Mesenchymal stem cell (in vitro differentiated cells and primary cell): ENCODE measurements around the gene KIF13A.
"Not testable (repeated sequence)": the region's sequence is repeated elsewhere in the genome, so short reads cannot be mapped to it uniquely, and the experiment has no call there.

Source experiments
- DNase-seq: peaks from one replicate; pipeline ENCODE4 v3.0.0-alpha.2; 2013
- H2AFZ ChIP-seq: one replicate; pipeline ENCODE4 v1.6.1; 2013; ENCODE audit warnings: low read depth, mild to moderate bottlenecking, control low read depth, inconsistent platforms, low read length, moderate library complexity
- H2AK5ac ChIP-seq: 2 replicates; pipeline ENCODE4 v1.6.1; 2013; ENCODE audit warnings: low read length, moderate library complexity, mild to moderate bottlenecking, inconsistent platforms; ENCODE audit not compliant: severe bottlenecking
- H2BK120ac ChIP-seq: one replicate; pipeline ENCODE4 v1.6.1; 2013; ENCODE audit warnings: low read depth, mild to moderate bottlenecking, inconsistent platforms, low read length, moderate library complexity
- H2BK12ac ChIP-seq, 2 experiments: one replicate each; pipeline ENCODE4 v1.6.1; 2013; ENCODE audit warnings: inconsistent platforms in 2 of 2, low read length in 2 of 2, mild to moderate bottlenecking in 2 of 2, moderate library complexity in 2 of 2, control low read depth in 1 of 2
- H2BK15ac ChIP-seq: one replicate; pipeline ENCODE4 v1.6.1; 2013; ENCODE audit warnings: mild to moderate bottlenecking, low read depth, inconsistent platforms; ENCODE audit not compliant: poor library complexity, severe bottlenecking
- H2BK5ac ChIP-seq: 2 replicates; pipeline ENCODE4 v1.6.1; 2013; ENCODE audit warnings: low read depth, mild to moderate bottlenecking, low read length, control low read depth, inconsistent platforms; ENCODE audit not compliant: poor library complexity, severe bottlenecking
- H3K14ac ChIP-seq, 2 experiments: one replicate each; pipeline ENCODE4 v1.6.1; 2013; ENCODE audit warnings: inconsistent platforms in 2 of 2, low read length in 2 of 2, control low read depth in 1 of 2, mild to moderate bottlenecking in 1 of 2, moderate library complexity in 1 of 2
- H3K18ac ChIP-seq, 2 experiments: one replicate each; pipeline ENCODE4 v1.6.1; 2013; ENCODE audit warnings: inconsistent platforms in 2 of 2, low read length in 2 of 2, control low read depth in 1 of 2, low read depth in 1 of 2, mild to moderate bottlenecking in 1 of 2
- H3K23ac ChIP-seq, 2 experiments: one replicate each; pipeline ENCODE4 v1.6.1; 2013; ENCODE audit warnings: inconsistent platforms in 2 of 2, low read length in 2 of 2, mild to moderate bottlenecking in 2 of 2, moderate library complexity in 2 of 2, control low read depth in 1 of 2
- H3K27ac ChIP-seq: 2 replicates; pipeline ENCODE4 v1.5.1; 2013; ENCODE audit warnings: mild to moderate bottlenecking, moderate library complexity, low read length, control low read depth, inconsistent platforms; ENCODE audit not compliant: poor library complexity, severe bottlenecking
- H3K27me3 ChIP-seq, 2 experiments: 2 replicates each; pipeline versions ENCODE4 v1.6.1 to v1.7.0; 2013; ENCODE audit warnings: low read length in 2 of 2, mild to moderate bottlenecking in 2 of 2, moderate library complexity in 2 of 2, control low read depth in 1 of 2, inconsistent platforms in 1 of 2; ENCODE audit not compliant: control insufficient read depth in 1 of 2, insufficient read depth in 1 of 2
- H3K36me3 ChIP-seq, 2 experiments: 2 replicates each; pipeline versions ENCODE4 v1.6.1 to v1.7.0; 2013; ENCODE audit warnings: low read length in 2 of 2, control low read depth in 1 of 2, inconsistent platforms in 1 of 2, low read depth in 1 of 2, mild to moderate bottlenecking in 1 of 2; ENCODE audit not compliant: insufficient read depth in 2 of 2, control insufficient read depth in 1 of 2
- H3K4ac ChIP-seq, 2 experiments: one replicate each; pipeline ENCODE4 v1.6.1; 2013; ENCODE audit warnings: inconsistent platforms in 2 of 2, low read length in 2 of 2, mild to moderate bottlenecking in 2 of 2, moderate library complexity in 2 of 2, control low read depth in 1 of 2, low read depth in 1 of 2
- H3K4me1 ChIP-seq: 2 replicates; pipeline ENCODE4 v1.6.1; 2013; ENCODE audit warnings: low read depth, low read length, control low read depth; ENCODE audit not compliant: control insufficient read depth, insufficient read depth
- H3K4me2 ChIP-seq: 2 replicates; pipeline ENCODE4 v1.6.1; 2013; ENCODE audit warnings: low read length, mild to moderate bottlenecking, inconsistent platforms; ENCODE audit not compliant: poor library complexity, severe bottlenecking
- H3K4me3 ChIP-seq, 2 experiments: 2 replicates each; pipeline versions ENCODE4 v1.5.1 to v1.7.0; 2013; ENCODE audit warnings: low read length in 2 of 2, mild to moderate bottlenecking in 2 of 2, control low read depth in 1 of 2, low read depth in 1 of 2; ENCODE audit not compliant: insufficient read depth in 1 of 2
- H3K79me1 ChIP-seq: replicated peaks from 2 replicates; pipeline ENCODE4 v1.6.1; 2013; ENCODE audit warnings: mild to moderate bottlenecking, control low read depth, low read length, inconsistent platforms; ENCODE audit not compliant: poor library complexity, severe bottlenecking
- H3K9ac ChIP-seq: 2 replicates; pipeline ENCODE4 v1.7.0; 2013; ENCODE audit warnings: mild to moderate bottlenecking, low read length, moderate library complexity
- H3K9me3 ChIP-seq: 2 replicates; pipeline ENCODE4 v1.7.0; 2013; ENCODE audit warnings: mild to moderate bottlenecking, low read length; ENCODE audit not compliant: control insufficient read depth
- H4K8ac ChIP-seq: one replicate; pipeline ENCODE4 v1.6.1; 2013; ENCODE audit warnings: inconsistent platforms, mild to moderate bottlenecking, low read length, moderate library complexity
- H4K91ac ChIP-seq: one replicate; pipeline ENCODE4 v1.6.1; 2013; ENCODE audit warnings: mild to moderate bottlenecking, low read length, inconsistent platforms
- WGBS: methylation state at CpG from one replicate; pipeline ENCODE4 v1.1.7; 2013; ENCODE audit warnings: mixed read lengths; 5-methylcytosine and 5-hydroxymethylcytosine counted together

The KIF13A gene

GRCh38 chr6:17813542-17813941 lies 173.9 kb downstream of the KIF13A start:
- Histone ChIP-seq H3K4me3 (no peak overlapping the region), H3K14ac (no peak overlapping the region), H3K27ac (no peak overlapping the region), H4K91ac (no peak overlapping the region), H2BK5ac (no peak overlapping the region), H2BK15ac (no peak overlapping the region), H3K9me3 (no peaks in the 10 kb centered on the region), H2BK12ac (no peak overlapping the region), H3K9ac (no peak overlapping the region), H3K36me3 (peaks cover 0 to 81% of the 10 kb centered on the region in 2 experiments), H3K4me1 (peaks cover 14% of the 10 kb centered on the region), H3K18ac (no peak overlapping the region), H4K8ac (no peak overlapping the region), H3K27me3 (no peaks in the 10 kb centered on the region), H2BK120ac (no peak overlapping the region), H3K4ac (no peak overlapping the region), H3K4me2 (no peak overlapping the region), H3K79me1 (peaks cover 5% of the 10 kb centered on the region), H3K23ac (no peak overlapping the region), H2AFZ (no peak overlapping the region), H2AK5ac (no peak overlapping the region)
- DNase-seq, result no peak
- 100% methylated on average over 3 of the region's 6 CpGs for WGBS

GRCh38 chr6:17812311-17812710 lies 175.1 kb downstream of the KIF13A start:
- no peak overlapping the region for H4K91ac ChIP-seq
- no peak overlapping the region for H2BK12ac ChIP-seq
- no peak for DNase-seq
- H3K27me3 ChIP-seq, result no peaks in the 10 kb centered on the region
- no peak overlapping the region for H3K4ac ChIP-seq
- no peak overlapping the region for H2BK15ac ChIP-seq
- H3K27ac ChIP-seq, result no peak overlapping the region
- H3K18ac ChIP-seq, result no peak overlapping the region
- H2BK5ac ChIP-seq, result no peak overlapping the region
- H3K79me1 ChIP-seq, result peaks cover 5% of the 10 kb centered on the region
- no peaks in the 10 kb centered on the region for H3K9me3 ChIP-seq
- peaks cover 4 to 86% of the 10 kb centered on the region in 2 experiments for H3K36me3 ChIP-seq
- no peak overlapping the region for H3K4me3 ChIP-seq
- peaks cover 14% of the 10 kb centered on the region for H3K4me1 ChIP-seq
- no peak overlapping the region for H3K4me2 ChIP-seq
- 98% methylated on average over 8 of the region's 8 CpGs for WGBS
- no peak overlapping the region for H2AFZ ChIP-seq
- H2BK120ac ChIP-seq, result no peak overlapping the region
- H3K14ac ChIP-seq, result no peak overlapping the region
- no peak overlapping the region for H3K23ac ChIP-seq
- no peak overlapping the region for H2AK5ac ChIP-seq
- H3K9ac ChIP-seq, result no peak overlapping the region
- no peak overlapping the region for H4K8ac ChIP-seq

DNA sequence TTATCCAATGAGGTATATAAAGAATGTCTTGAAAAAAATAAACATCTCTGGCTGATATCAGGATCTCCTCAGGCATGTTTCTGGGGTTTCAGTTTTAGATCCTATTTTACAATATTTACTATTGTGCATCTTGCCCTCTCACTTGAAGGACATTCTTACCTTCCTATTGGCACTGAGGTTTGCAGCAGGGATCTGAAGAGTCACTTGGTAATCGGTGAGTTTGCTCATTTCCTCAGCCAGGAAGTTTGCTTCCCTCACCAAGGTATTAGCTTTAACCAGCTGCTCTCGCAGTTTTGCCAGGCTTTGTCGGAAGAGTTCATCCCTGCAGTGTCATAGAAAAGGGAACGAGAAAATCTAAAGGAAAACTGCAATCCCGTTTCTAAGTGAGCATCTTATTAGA lies 178.8 kb downstream of the KIF13A start:
- H2BK12ac ChIP-seq, result no peak overlapping the region
- 94% methylated on average over 5 of the region's 5 CpGs for WGBS
- no peak overlapping the region for H3K27ac ChIP-seq
- H3K18ac ChIP-seq, result no peak overlapping the region
- H3K4ac ChIP-seq, result no peak overlapping the region
- H3K14ac ChIP-seq, result no peak overlapping the region
- no peak overlapping the region for H4K8ac ChIP-seq
- no peak overlapping the region for H2AFZ ChIP-seq
- no peak for DNase-seq
- H2BK15ac ChIP-seq, result no peak overlapping the region
- H4K91ac ChIP-seq, result no peak overlapping the region
- no peak overlapping the region for H2BK5ac ChIP-seq
- no peak overlapping the region for H2AK5ac ChIP-seq
- no peak overlapping the region for H2BK120ac ChIP-seq
- H3K4me1 ChIP-seq, result peaks cover 2% of the 10 kb centered on the region
- H3K9me3 ChIP-seq, result no peaks in the 10 kb centered on the region
- no peaks in the 10 kb centered on the region for H3K27me3 ChIP-seq
- no peak overlapping the region for H3K23ac ChIP-seq
- no peak overlapping the region for H3K4me3 ChIP-seq
- no peak overlapping the region for H3K9ac ChIP-seq
- H3K79me1 ChIP-seq, result no peaks in the 10 kb centered on the region
- no peak overlapping the region for H3K4me2 ChIP-seq
- H3K36me3 ChIP-seq, result peaks cover 10 to 86% of the 10 kb centered on the region in 2 experiments

DNA sequence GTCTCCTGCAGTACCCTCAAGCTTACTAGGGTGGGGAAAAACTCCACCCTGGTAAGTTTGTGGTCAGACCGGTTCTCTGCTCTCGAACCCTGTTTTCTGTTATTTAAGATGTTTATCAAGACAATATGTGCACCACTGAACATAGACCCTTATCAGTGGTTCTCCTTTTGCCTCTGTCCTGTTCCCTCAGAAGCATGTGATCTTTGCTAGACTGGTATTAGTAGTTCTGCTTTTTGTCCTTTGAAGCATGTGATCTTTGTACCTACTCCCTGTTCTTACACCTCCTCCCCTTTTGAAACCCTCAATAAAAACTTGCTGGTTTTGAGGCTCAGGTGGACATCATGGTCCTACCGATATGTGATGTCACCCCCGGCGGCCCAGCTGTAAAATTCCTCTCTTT lies 180.0 kb downstream of the KIF13A start:
- H4K91ac ChIP-seq, DNase-seq, H2BK5ac ChIP-seq, H3K18ac ChIP-seq, H3K27ac ChIP-seq, H2BK120ac ChIP-seq, H3K4me2 ChIP-seq, H3K4me1 ChIP-seq, H3K9me3 ChIP-seq, H3K4me3 ChIP-seq, H2BK15ac ChIP-seq, H3K23ac ChIP-seq, H4K8ac ChIP-seq, H3K27me3 ChIP-seq, H3K79me1 ChIP-seq, H3K14ac ChIP-seq, H2BK12ac ChIP-seq, H2AK5ac ChIP-seq, H3K4ac ChIP-seq, H2AFZ ChIP-seq, H3K9ac ChIP-seq: not testable (repeated sequence)
- H3K36me3 ChIP-seq, result peaks cover 18 to 85% of the 10 kb centered on the region in 2 experiments
- WGBS, result no CpG with 5 or more reads among the region's 5 CpGs
